HG03097 (cell line): ENCODE data around the gene DOK3.
"Not testable (repeated sequence)": the region's sequence is repeated elsewhere in the genome, so short reads cannot be mapped to it uniquely, and the experiment has no call there.

ENCODE experiments used
- ATAC-seq: cut with Tn5 transposase; IDR thresholded peaks from one replicate; pipeline ENCODE4 v1.9.1; 2021; ENCODE audit not compliant: unreplicated experiment, low FRiP score

DOK3 gene

GRCh38 chr5:177498013-177498787 lies 11.4 kb downstream of the DOK3 start:
- ATAC-seq: no peak

- ATAC-seq: peak; percentile 64
Observed at GRCh38 chr5:177497292-177498012, 12.2 kb downstream of the DOK3 start, which contains the start of gene PDLIM7. Gene PDLIM7 (minus strand): TSS chr5:177497604. CDS start chr5:177496512, 1,092 bp downstream.

- no peak for ATAC-seq
Observed at GRCh38 chr5:177496727-177497291, 12.8 kb downstream of the DOK3 start.

GRCh38 chr5:177496070-177496726 lies 13.4 kb downstream of the DOK3 start:
- no peak for ATAC-seq

- ATAC-seq: no peak
Observed at GRCh38 chr5:177495243-177496060, 14.2 kb downstream of the DOK3 start.

- ATAC-seq: no peak
Observed at GRCh38 chr5:177494346-177495195, 15.1 kb downstream of the DOK3 start.

- ATAC-seq: no peak
Observed at GRCh38 chr5:177493795-177494345, 15.8 kb downstream of the DOK3 start.

GRCh38 chr5:177492841-177493240 lies 16.8 kb downstream of the DOK3 start:
- ATAC-seq: no peak

GRCh38 chr5:177491983-177492746 lies 17.5 kb downstream of the DOK3 start:
- no peak for ATAC-seq

- ATAC-seq: no peak
Observed at GRCh38 chr5:177491429-177491945, 18.1 kb downstream of the DOK3 start.

GRCh38 chr5:177490992-177491391 lies 18.6 kb downstream of the DOK3 start:
- ATAC-seq: no peak

- no peak for ATAC-seq
Observed at GRCh38 chr5:177490311-177490991, 19.2 kb downstream of the DOK3 start.

GRCh38 chr5:177489119-177489716 lies 20.4 kb downstream of the DOK3 start:
- ATAC-seq: no peak

GRCh38 chr5:177487975-177488374 lies 21.7 kb downstream of the DOK3 start:
- no peak for ATAC-seq

- ATAC-seq: no peak
Observed at GRCh38 chr5:177487144-177487543, 22.5 kb downstream of the DOK3 start.

GRCh38 chr5:177486256-177486655 lies 23.4 kb downstream of the DOK3 start:
- ATAC-seq: no peak

- not testable (repeated sequence) for ATAC-seq
Observed at GRCh38 chr5:177485753-177486152, 23.9 kb downstream of the DOK3 start.
